Left cardiac atrium (tissue), 4 donors: Measurements from ENCODE around the gene HLA-E. TPM values are rescaled to one million over a fixed set of nuclear protein-coding genes. Genes with fewer than 3 reads are reported as not detected.
"Not testable (repeated sequence)": the region's sequence is repeated elsewhere in the genome, so short reads cannot be mapped to it uniquely, and the experiment has no call there.

ENCODE experiments used
- ATAC-seq, 2 donors: fragments of 200-7000 bp; cut with Tn5 transposase; one replicate each; pipeline ENCODE4 v1.9.1; 2020; ENCODE audit warnings: mild to moderate bottlenecking in 2 of 2, moderate library complexity in 2 of 2
- DNase-seq: peaks from one replicate; pipeline ENCODE4 v3.0.0-alpha.2; 2020
- intact Hi-C, 2 donors: fragments of 100-400 bp; cut with DNase I; formaldehyde crosslinking; loops; one replicate each; pipeline versions ENCODE4 v1.14.1 to v1.15.1; 2022 to 2023
- total RNA-seq, 2 donors: library from RNA; stranded (reverse); fragmentation: NEBNext Ultra II Directional; extraction: Animal tissue kit (Norgen Biotek cat#: 25700); gene quantifications; one replicate each; pipeline ENCODE4 v1.2.1, GENCODE V29; 2021
- donor health status: DM: no; HTN: yes; CAD: no.
- donor health status: DM: no; HTN: yes; CAD: no; lungs with severe emphysema.
- donor health status: DM: yes; HTN: yes; CAD: no.
- donor health status: Dilated cardiomyopathy.

The HLA-E gene
- total RNA-seq, 2 donors from 2014 or later, result 210 to 242 TPM

DNA sequence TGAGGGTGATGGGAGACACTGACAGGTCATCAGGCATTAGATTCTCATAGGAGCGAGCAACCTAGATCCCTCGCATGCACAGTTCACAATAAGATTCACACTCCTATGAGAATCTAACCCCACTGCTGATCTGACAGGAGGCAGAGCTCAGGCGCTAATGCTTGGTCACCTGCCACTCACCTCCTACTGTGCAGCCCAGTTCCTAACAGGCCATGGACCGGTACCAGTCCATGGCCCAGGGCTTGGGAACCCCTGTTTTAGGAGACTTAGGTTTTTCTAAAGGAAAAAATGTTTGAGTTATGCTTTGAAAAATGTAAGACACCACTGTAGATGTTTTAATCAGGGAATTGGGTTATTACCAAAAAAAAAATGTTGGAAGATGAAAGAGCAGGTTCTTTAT lies 6.7 kb downstream of the HLA-E start:
- DNase-seq, result no peak
- intact Hi-C loops, result no loop called here
- no peak for ATAC-seq

DNA sequence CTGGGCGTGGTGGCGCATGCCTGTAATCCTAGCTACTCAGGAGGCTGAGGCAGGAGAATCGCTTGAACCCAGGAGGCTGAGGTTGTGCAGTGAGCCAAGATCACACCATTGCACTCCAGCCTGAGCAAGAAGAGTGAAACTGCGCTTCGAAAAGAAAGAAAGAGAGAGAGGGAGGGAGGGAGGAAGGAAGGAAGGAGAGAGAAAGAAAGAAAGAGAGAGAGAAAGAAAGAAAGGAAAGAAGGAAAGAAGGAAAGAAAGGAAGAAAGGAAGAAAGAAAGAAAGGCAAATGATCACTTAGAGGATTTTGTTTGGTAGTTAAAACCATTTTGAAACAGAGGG lies 7.9 kb downstream of the HLA-E start:
- DNase-seq, intact Hi-C loops, ATAC-seq: not testable (repeated sequence)

DNA sequence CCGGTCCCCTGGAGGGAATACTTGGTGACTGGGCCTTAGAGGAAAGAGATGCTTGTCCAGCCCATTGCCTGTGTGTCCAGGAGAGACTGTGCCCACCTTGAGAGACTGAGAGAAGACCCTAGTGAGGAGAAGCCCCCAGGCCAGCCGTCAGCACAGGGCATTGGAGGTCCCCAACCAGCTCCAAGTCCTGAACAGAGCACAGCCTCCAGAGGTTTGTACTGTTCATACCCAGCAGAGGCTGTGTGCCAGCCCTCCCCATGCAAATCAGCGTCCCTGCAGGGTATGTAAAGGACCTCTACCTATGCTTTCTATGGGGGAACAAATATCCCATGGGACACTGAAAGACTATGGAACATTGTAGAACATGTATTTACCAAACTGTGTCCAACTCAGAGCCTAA lies 8.4 kb downstream of the HLA-E start:
- no peak for ATAC-seq
- intact Hi-C loops, result no loop called here
- DNase-seq, result no peak

DNA sequence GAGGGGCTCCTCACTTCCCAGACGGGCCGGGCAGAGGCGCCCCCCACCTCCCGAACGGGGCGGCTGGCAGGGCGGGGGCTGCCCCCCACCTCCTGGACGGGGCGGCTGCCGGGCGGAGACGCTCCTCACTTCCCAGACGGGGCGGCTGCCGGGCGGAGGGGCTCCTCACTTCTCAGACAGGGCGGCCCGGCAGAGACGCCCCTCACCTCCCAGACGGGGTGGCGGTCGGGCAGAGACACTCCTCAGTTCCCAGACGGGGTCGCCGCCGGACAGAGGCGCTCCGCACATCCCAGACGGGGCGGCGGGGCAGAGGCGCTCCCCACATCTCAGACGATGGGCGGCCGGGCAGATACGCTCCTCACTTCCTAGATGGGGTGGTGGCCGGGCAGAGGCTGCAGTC lies 9.4 kb downstream of the HLA-E start:
- intact Hi-C loops, ATAC-seq, DNase-seq: not testable (repeated sequence)

DNA sequence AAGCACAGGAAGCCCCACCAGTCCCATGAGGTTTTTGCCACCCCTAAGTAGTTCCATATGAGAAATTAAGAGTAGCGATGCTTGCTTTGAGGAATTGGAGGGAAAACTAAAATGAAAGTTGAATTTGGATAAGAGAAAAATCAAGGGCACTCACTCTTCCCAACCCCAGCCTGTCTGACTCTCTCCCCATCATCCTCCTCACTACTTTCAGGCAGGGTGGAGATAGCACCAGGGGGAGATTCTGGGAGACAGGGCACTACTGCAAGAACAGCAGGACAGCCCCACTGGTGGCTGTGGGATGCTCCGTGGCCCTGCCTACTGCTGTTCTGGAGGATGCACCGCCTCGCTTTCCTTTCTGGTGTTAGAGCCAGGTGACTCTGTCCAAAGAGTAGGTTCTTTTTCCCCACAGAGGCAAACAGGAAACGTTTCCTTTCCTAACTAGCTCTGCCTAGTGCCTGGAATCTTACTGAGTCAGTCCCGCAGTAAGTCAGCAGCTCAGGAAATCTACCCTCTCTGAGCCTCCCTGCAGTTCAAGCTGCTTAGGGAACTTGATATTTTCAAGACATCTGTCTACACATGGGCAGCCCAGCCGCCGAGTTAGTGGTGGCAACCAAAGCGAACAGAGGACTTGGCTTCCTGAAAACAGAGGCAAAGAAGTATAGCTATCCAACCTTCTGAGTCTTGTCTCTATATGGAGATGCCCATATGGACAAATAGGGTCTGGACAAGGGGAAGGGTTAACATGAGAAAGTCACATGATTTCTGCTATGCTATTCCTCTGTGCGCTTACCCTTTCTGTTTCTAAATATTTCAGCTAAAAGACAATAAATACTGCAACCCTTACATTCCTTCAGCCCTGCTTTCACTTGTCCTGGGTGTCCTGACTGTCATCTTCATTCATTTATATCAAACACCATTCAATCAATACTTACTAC lies 11.4 kb downstream of the HLA-E start:
- intact Hi-C loops, result no loop called here
- no peak for DNase-seq
- peak; percentile 44 to 47 for ATAC-seq

DNA sequence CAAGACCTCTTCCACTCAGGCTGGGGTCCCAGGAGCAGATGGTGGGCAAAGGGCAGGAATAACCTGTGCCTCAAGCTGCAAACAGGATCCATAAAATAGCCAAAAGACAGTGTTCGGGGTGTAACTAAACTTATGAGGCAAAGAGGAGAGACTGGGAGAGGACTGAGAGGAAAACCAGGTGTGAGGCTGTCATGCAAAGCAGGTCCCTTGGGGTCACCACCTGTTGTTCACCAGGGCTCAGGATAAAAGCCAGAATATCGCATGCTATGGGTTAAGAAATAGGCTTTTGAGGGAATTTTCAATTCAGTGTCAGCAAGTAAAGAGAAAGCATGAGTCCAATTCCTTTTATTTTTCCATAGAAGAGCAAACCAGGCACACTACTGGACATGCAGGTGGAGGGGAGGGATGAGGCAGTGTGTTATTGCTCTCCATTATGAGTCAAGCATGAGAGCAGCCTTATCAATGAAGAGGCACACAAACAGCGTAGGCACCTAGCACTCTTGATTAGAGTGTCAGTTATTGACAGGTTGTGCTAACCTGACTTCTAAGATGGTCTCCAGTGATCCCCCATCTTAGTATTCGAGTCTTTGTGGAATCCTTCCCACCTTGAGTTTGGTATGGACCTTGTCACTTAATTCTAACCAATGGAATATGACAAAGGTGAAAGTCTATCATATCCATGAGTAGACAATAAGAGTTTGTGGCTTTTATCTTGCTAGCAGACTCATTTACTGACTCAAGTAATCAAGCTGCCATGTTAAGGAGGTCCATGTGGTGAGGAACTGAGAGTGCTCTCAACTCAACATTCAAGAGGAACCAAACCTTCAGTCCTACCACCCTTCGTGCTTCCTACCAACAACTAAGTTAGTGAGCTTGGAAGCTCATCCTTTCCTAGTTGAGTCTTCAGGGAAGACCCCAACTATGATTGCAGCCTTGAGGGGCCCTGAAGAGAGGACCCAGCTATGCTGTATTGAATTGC lies 18.8 kb downstream of the HLA-E start:
- intact Hi-C loops, result no loop called here
- no peak for ATAC-seq
- DNase-seq, result no peak

DNA sequence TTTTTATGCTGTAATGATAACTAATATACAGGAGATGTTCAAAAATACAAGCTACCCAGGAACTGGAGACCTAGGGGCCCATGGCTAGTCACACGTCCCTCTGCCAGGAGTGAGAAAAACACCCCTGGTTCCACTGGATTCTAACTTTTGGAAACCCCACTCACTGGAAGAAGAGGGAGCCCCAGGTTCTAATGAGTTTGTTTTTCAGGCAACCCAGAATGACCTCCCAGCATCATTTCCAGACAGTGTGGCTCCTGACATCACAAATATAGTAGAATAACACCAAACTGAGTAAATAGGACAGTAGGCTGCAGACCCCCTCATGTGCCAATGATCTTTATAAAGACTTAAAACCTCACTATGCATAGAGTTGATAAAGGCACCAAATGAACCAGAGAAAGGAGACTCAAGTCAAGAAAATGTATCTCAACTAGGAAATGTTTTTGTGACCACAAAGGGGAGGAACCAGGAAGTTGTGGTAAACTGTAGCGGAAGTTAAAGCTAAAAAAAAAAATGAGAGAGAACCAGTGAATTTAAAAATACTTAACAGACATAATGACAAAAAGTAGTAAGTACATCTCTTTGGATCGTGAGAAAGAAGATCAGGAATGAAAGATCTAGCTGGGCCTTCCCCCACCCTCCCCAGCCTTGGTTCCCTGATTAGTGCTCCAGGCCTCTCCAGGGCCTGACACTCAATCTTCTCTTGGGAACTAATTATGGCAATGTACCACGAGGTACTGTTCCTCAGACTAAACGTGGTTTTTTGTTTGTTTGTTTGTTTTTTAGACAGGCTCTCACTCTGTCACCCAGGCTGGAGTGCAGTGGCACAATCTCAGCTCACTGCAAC lies 19.8 kb downstream of the HLA-E start:
- intact Hi-C loops, result no loop called here
- DNase-seq, result no peak
- peak in 1 of 2 donors; percentile 23 for ATAC-seq

DNA sequence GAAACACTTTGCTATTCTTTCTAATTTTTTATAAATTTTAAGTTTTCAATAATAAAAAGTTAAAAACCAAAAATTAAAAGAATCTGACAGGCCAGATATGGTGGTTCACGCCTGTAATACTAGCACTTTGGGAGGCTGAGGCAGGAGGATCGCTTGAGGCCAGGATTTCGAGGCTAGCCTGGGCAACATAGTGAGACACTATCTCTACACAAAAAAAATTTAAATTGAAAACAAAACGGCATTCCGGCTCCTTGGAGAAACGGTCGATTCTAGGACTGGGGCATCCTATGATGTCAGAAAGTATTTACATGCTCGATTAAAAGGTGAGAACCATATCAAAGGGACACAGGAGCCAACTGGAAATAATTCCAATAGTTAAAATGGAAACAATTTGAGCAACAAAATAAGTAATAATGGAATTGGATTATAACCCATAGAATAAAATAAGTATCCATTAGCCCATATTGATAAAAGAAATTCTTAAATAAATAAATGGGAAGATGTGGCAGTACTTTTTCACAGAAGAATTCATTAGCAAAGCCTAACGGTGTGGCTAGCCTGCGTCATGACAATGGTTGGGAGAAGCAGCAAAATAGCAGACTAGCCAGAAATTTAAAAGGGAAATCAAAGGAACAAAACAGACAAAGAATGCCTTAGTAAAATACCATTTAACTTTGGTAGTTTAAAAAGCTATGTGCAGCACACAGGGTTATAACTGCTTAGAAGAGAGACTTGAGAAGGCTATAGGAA lies 21.3 kb downstream of the HLA-E start:
- DNase-seq (no peak), ATAC-seq (no peak)
- intact Hi-C loops, result no loop called here

DNA sequence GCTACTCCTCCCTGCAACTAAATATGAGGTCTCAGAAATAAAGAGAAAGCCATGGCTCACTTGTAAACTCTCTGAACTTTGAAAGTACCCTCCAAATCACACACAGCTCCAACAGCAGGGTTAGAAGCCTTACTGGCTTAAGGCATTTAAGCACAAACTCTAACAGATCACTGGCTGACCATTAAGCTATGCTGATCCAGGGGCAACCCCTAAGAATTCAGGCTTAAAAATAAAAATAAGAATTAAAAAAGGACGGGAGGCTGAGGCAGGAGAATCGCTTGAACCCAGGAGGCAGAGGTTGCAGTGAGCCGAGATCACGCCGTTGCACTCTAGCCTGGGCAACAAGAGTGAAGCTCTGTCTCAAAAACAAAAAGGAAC lies 21.8 kb downstream of the HLA-E start:
- ATAC-seq (no peak), DNase-seq (no peak)

DNA sequence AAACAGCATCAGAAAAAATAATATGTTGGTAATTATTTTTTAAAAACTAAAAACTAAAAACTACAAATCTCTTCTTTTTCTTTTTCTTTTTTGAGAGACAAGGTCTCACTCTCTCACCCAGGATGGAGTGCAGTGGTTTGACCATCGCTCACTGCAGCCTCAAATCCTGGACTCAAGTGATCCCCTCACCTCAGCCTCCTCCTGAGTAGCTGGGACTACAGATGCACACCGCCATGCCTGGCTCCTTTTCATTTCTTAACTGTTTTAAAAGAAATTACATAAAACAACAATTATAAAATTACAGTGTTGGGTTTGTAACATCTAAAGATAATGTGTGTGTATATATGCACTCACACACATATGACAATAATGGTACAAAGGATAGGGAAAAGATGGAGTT lies 24.1 kb downstream of the HLA-E start:
- no peak for DNase-seq
- intact Hi-C loops, result no loop called here
- no peak for ATAC-seq

More for the DNA sequence above, 21.8 kb downstream of the HLA-E start:
- intact Hi-C loops, result no loop called here

DNA sequence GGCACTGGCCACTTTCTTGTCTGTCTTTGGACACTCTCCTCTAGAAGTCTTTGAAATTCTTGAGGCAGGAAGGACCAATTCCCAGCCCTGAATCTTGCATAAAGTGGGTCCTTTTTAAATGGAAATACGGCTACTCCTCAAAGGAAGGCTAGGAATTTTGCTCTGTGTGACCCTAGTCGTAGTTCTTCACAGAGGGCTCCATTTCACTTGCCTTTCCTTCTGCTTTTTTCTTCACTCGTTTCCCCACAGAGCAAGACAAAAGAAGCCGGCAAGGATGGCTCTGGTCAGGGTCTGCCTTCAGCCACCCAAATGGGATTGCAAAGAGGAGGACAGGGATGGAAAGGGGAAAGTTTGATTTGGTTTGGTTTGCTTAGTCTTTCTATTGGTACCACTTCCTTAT lies 25.8 kb downstream of the HLA-E start:
- intact Hi-C loops, result no loop called here
- ATAC-seq, result no peak
- no peak for DNase-seq

DNA sequence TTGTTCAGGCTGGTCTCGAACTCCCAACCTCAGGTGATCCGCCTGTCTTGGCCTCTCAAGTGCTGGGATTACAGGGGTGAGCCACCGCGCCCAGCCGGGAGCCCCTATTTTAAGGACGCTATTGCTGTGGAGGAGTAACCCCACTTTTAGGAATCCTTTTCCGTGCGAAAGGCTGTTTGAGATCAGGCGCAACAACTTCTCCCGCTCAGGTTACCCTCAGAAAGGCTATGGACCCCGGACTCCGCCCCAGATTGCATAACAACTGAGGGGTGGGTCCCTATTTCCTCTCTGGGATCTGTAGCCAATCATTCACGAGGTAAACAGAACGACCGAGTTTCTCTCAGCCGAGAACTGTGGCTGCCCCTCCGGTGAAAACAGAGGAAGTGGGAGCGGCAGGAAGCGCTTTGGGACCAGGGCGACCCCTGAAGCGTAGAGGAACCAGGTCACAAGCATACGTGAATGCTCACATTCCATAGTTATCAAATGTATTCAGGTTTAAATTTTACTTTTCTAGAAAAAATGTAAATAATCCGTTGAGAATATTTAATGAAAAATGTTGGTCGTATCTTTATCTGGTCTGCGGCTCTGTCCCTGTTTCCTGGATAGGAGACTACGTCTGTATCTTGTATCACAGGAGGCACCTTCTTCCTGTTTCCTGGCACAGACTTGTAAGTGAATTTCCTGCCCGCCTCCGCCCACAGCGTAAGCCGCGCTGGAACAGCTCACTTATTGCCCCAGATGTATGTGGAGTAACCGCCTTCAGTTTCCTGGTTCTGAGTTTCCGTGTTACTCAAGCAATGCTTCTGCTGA lies 26.8 kb downstream of the HLA-E start:
- peak; percentile 97 to 98 for ATAC-seq
- intact Hi-C loops, result no loop called here

DNA sequence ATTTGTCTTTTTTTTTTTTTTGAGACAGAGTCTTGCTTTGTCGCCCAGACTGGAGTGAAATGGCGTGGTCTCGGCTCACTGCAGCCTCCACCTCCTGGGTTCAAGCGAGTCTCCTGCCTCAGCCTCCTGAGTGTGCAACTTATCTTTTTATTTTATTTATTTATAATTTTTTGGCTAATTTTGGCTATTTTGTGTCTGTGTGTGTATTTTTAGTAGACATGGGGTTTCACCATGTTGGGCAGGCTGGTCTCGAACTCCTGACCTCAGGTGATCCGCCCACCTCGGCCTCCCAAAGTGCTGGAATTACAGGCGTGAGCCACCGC lies 27.4 kb downstream of the HLA-E start:
- intact Hi-C loops, ATAC-seq, DNase-seq: not testable (repeated sequence)

More for the DNA sequence above, 26.8 kb downstream of the HLA-E start:
- DNase-seq, result peak; percentile 92

DNA sequence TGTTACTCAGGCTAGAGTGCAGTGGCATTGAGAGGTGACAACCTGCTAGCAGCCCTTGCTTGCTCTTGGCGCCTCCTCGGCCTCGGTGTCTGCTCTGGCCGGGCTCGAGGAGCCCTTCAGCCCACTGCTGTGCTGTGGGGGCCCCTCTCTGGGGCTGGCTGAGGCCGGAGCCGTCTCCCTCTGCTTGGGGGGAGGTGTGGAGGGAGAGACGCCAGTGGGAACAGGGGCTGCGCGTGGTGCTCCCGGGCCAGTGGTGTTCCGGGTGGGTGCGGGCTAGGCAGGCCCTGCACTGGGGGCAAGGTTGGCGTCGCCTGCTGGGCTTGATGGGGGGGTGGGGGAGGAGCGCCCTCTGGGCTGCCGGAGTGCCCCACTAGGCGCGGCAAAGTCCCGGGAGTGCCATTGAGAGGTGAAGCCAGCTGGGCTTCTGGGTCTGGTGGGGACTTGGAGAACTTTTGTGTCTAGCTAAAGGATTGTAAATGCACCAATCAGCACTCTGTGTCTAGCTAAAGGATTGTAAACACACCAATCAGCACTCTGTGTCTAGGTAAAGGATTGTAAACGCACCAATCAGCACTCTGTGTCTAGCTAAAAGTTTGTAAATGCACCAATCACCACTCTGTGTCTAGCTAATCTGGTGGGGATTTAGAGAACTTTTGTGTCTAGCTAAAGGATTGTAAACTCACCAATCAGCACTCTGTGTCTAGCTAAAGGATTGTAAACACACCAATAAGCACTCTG lies 28.6 kb downstream of the HLA-E start:
- intact Hi-C loops, result not testable (repeated sequence)

DNA sequence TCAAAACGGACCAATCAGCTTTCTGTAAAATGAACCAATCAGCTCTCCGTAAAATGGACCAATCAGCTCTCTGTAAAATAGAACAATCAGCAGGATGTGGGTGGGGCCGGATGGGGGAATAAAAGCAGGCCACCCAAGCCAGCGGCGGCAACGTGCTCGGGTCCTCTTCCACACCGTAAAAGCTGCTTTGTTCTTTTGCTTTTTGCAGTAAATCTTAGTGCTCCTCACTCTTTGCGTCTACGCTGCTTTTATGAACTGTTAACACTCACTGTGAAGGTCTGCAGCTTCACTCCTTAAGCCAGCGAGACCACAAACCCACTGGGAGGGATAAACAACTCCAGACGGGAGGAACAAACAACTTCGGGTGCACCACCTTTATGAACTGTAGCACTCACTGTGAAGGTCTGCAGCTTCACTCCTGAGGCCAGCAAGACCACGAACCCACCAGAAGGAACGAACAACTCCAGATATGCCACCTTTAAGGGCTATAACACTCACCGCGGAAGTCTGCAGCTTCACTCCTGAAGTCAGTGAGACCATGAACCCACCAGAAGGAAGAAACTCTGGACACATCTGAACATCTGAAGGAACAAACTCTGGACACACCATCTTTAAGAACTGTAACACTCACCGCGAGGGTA lies 29.3 kb downstream of the HLA-E start:
- ATAC-seq, DNase-seq, intact Hi-C loops: not testable (repeated sequence)

More for the DNA sequence above, 28.6 kb downstream of the HLA-E start:
- not testable (repeated sequence) for DNase-seq, ATAC-seq

DNA sequence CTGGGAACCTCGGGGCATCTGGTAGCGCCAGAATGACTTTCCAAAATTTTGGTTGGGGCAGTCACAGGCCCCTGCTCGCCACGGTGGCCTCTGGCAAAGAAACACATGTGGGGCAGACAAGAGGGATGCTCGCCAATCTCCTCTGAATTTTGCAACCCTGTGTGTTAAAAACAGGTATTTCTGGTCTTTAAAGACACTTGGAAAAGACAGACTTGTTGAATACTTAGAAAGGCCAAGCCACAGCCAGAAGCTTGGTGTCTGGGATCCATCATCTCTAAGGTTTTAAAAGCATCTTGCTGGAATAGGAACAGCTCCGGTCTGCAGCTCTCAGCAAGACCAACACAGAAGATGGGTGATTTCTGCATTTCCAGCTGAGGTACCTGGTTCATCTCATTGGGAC lies 31.2 kb downstream of the HLA-E start:
- ATAC-seq (no peak), DNase-seq (no peak)
- intact Hi-C loops, result no loop called here
